GM15510 (cell line): ENCODE measurements around the gene ATP5PB.

Experiments
- POLR2A ChIP-seq: IDR thresholded peaks from 3 replicates; pipeline ENCODE4 v1.6.1; 2011; ENCODE audit warnings: borderline replicate concordance; ENCODE audit not compliant: insufficient read length; ENCODE audit errors: extremely low read depth

ATP5PB gene

GRCh38 chr1:111467865-111468716, 18.8 kb downstream of the ATP5PB start:
- no peak for TF ChIP-seq POLR2A

GRCh38 chr1:111468717-111469100, 19.4 kb downstream of the ATP5PB start:
- TF ChIP-seq POLR2A: no peak

- TF ChIP-seq POLR2A: no peak
Observed at GRCh38 chr1:111469539-111469938, 20.3 kb downstream of the ATP5PB start.

GRCh38 chr1:111470596-111470995, 21.3 kb downstream of the ATP5PB start:
- TF ChIP-seq POLR2A: no peak

GRCh38 chr1:111471012-111471411, 21.7 kb downstream of the ATP5PB start:
- TF ChIP-seq POLR2A: no peak

GRCh38 chr1:111471538-111471937, 22.3 kb downstream of the ATP5PB start:
- TF ChIP-seq POLR2A: no peak

GRCh38 chr1:111474106-111474505, 24.8 kb downstream of the ATP5PB start:
- no peak for TF ChIP-seq POLR2A

GRCh38 chr1:111474521-111474920, 25.3 kb downstream of the ATP5PB start:
- no peak for TF ChIP-seq POLR2A

GRCh38 chr1:111475701-111476100, 26.4 kb downstream of the ATP5PB start:
- TF ChIP-seq POLR2A: no peak

GRCh38 chr1:111476214-111476613, 26.9 kb downstream of the ATP5PB start:
- no peak for TF ChIP-seq POLR2A

- TF ChIP-seq POLR2A: no peak
Observed at GRCh38 chr1:111476761-111477309, 27.6 kb downstream of the ATP5PB start.

- no peak for TF ChIP-seq POLR2A
Observed at GRCh38 chr1:111480674-111481073, 31.4 kb downstream of the ATP5PB start.

- no peak for TF ChIP-seq POLR2A
Observed at GRCh38 chr1:111481387-111482221, 32.3 kb downstream of the ATP5PB start.

- no peak for TF ChIP-seq POLR2A
Observed at GRCh38 chr1:111483166-111483565, 33.9 kb downstream of the ATP5PB start.

- TF ChIP-seq POLR2A: no peak
Observed at GRCh38 chr1:111483876-111484275, 34.6 kb downstream of the ATP5PB start.
